H1 (cell line): ENCODE measurements around the gene ATP2B3. TPM values are rescaled to one million over a fixed set of nuclear protein-coding genes. Genes with fewer than 3 reads are reported as not detected.

Source experiments
- MAFK ChIP-seq: IDR thresholded peaks from 2 replicates; pipeline ENCODE4 v1.6.1; 2012; ENCODE audit warnings: low read depth, mild to moderate bottlenecking, improper control_type of control experiment, low read length
- NANOG ChIP-seq: IDR thresholded peaks from 2 replicates; pipeline ENCODE4 v1.6.1; 2011; ENCODE audit warnings: low read length, low read depth, mild to moderate bottlenecking, inconsistent platforms; ENCODE audit not compliant: insufficient read depth, poor library complexity, severe bottlenecking
- PHF8 ChIP-seq: fragments of 200-600 bp; sonication (generic); conservative IDR thresholded peaks from 2 replicates; pipeline ENCODE4 v1.7.1; 2012; ENCODE audit warnings: low read depth, mild to moderate bottlenecking, inconsistent platforms, low read length, moderate library complexity
- RBBP5 ChIP-seq: IDR thresholded peaks from 2 replicates; pipeline ENCODE4 v1.7.1; 2012; ENCODE audit warnings: low read depth, mild to moderate bottlenecking, inconsistent platforms, low read length, moderate library complexity, borderline replicate concordance
- RFX5 ChIP-seq: IDR thresholded peaks from 2 replicates; pipeline ENCODE4 v1.6.1; 2011; ENCODE audit warnings: low read depth, low read length, improper control_type of control experiment, borderline replicate concordance
- RXRA ChIP-seq: IDR thresholded peaks from 2 replicates; pipeline ENCODE4 v1.6.1; 2011; ENCODE audit warnings: low read depth, mild to moderate bottlenecking, low read length, moderate library complexity; ENCODE audit not compliant: insufficient read depth
- SIX5 ChIP-seq: IDR thresholded peaks from 2 replicates; pipeline ENCODE4 v1.6.1; 2011; ENCODE audit warnings: mild to moderate bottlenecking, low read depth, low read length
- ZNF274 ChIP-seq: IDR thresholded peaks from 2 replicates; pipeline ENCODE4 v1.7.0; 2012; ENCODE audit warnings: low read length, borderline replicate concordance; ENCODE audit errors: extremely low read depth
- polyA plus RNA-seq, 7 experiments: library from polyadenylated mRNA; depleted of rRNA in 3 of 7; stranded (reverse) in 5 of 7; unstranded in 2 of 7; fragments of >200 nt in 5 of 7; fragments of 200-250 nt in 2 of 7; gene quantifications; 1 replicate in 5 of 7; 2 replicates in 1 of 7; 4 replicates in 1 of 7; pipeline versions ENCODE4 v1.2.1 to v1.2.3, GENCODE V29; 2011 to 2013; ENCODE audit warnings: missing spikeins in 2 of 7, mixed read lengths in 2 of 7
- total RNA-seq: library from RNA; stranded (reverse); fragmentation: NEBNext Ultra II Directional; extraction: Animal tissue kit (Norgen Biotek cat#: 25700); gene quantifications from 2 replicates; pipeline ENCODE4 v1.2.1, GENCODE V29; 2021

ATP2B3 gene
- total and polyA plus RNA-seq, 2 of the 8 experiments (the other 6 are each of a cell fraction or from before 2014, with no cell fraction given), result 0.14 to 0.19 TPM

- no peak for TF ChIP-seq MAFK
- no peak for TF ChIP-seq ZNF274
- no peak for TF ChIP-seq RXRA
- TF ChIP-seq NANOG, result no peak
- TF ChIP-seq RFX5, result no peak
- no peak for TF ChIP-seq RBBP5
- no peak for TF ChIP-seq SIX5
- TF ChIP-seq PHF8, result no peak
Observed at GRCh38 chrX:153485396-153486080, 31.9 kb upstream of the ATP2B3 start (continued).
